A673 (cell line): Measurements from ENCODE around the gene DEF6.

Experiments
- CTCF ChIP-seq: fragments of 300-800, 200-600 bp; sonication (generic); conservative IDR thresholded peaks from 2 replicates; pipeline ENCODE4 v1.5.1; 2017; ENCODE audit warnings: low read depth, mild to moderate bottlenecking, antibody characterized with exemption, low read length, moderate library complexity, mixed read lengths
- EZH2 ChIP-seq: fragments of 200-600 bp; sonication (generic); IDR thresholded peaks from 2 replicates; pipeline ENCODE4 v1.6.1; 2017; ENCODE audit warnings: borderline replicate concordance, low read depth, mild to moderate bottlenecking, mixed read lengths, antibody characterized with exemption, low read length; ENCODE audit not compliant: poor library complexity, severe bottlenecking

GRCh38 chr6:35330541-35331119, 33.0 kb downstream of the DEF6 start:
- no peak for TF ChIP-seq CTCF
- no peak for TF ChIP-seq EZH2
